Liver (tissue), 9 donors: ENCODE measurements around the gene PET100. TPM values are rescaled to one million over a fixed set of nuclear protein-coding genes. Genes with fewer than 3 reads are reported as not detected.

Experiments used
- DNase-seq: peaks from one replicate; pipeline ENCODE4 v3.0.0-alpha.2; 2017; ENCODE audit warnings: low spot score
- H3K27ac ChIP-seq, 2 donors: one replicate each; pipeline ENCODE4 v1.7.0; 2013; ENCODE audit warnings: inconsistent platforms in 2 of 2, low read length in 2 of 2, control low read depth in 1 of 2, low read depth in 1 of 2, mild to moderate bottlenecking in 1 of 2
- H3K27me3 ChIP-seq, 4 donors: one replicate each; pipeline versions ENCODE4 v1.6.1 to v1.7.0; 2013; ENCODE audit warnings: low read length in 3 of 4, inconsistent platforms in 1 of 4, mild to moderate bottlenecking in 1 of 4, moderate library complexity in 1 of 4; ENCODE audit not compliant: control insufficient read depth in 4 of 4, insufficient read depth in 4 of 4
- H3K36me3 ChIP-seq, 4 donors: one replicate each; pipeline versions ENCODE4 v1.6.1 to v1.7.0; 2013; ENCODE audit warnings: low read length in 3 of 4, mild to moderate bottlenecking in 3 of 4, low read depth in 1 of 4, moderate library complexity in 1 of 4; ENCODE audit not compliant: control insufficient read depth in 4 of 4, insufficient read depth in 3 of 4
- H3K4me1 ChIP-seq, 4 donors: one replicate each; pipeline versions ENCODE4 v1.6.1 to v1.7.0; 2013; ENCODE audit warnings: low read length in 3 of 4, mild to moderate bottlenecking in 3 of 4, moderate library complexity in 1 of 4; ENCODE audit not compliant: control insufficient read depth in 4 of 4, insufficient read depth in 4 of 4
- H3K4me3 ChIP-seq, 3 donors: one replicate each; pipeline versions ENCODE4 v1.6.1 to v1.7.0; 2013; ENCODE audit warnings: low read length in 3 of 3, control low read depth in 1 of 3, low read depth in 1 of 3, mild to moderate bottlenecking in 1 of 3
- H3K9ac ChIP-seq, 2 donors: one replicate each; pipeline ENCODE4 v1.7.0; 2013; ENCODE audit warnings: low read length in 2 of 2, mild to moderate bottlenecking in 2 of 2, moderate library complexity in 2 of 2, control low read depth in 1 of 2, low read depth in 1 of 2
- H3K9me3 ChIP-seq, 4 donors: one replicate each; pipeline versions ENCODE4 v1.6.1 to v1.7.0; 2013; ENCODE audit warnings: low read length in 3 of 4; ENCODE audit not compliant: control insufficient read depth in 4 of 4
- EGR1 ChIP-seq, 2 donors: IDR thresholded peaks; 2 replicates each; pipeline ENCODE4 v1.6.1; 2016 to 2018; ENCODE audit warnings: antibody characterized with exemption in 2 of 2, low read depth in 2 of 2
- FOXA1 ChIP-seq: IDR thresholded peaks from 2 replicates; pipeline ENCODE4 v1.6.1; 2016; ENCODE audit warnings: antibody characterized with exemption
- FOXA2 ChIP-seq: IDR thresholded peaks from 2 replicates; pipeline ENCODE4 v1.6.1; 2016; ENCODE audit warnings: antibody characterized with exemption
- GABPA ChIP-seq, 2 donors: IDR thresholded peaks in 1 of 2; conservative IDR thresholded peaks in 1 of 2; 2 replicates each; pipeline ENCODE4 v1.6.1; 2016; ENCODE audit warnings: antibody characterized with exemption in 2 of 2, mild to moderate bottlenecking in 1 of 2, moderate library complexity in 1 of 2
- HNF4A ChIP-seq, 2 donors: conservative IDR thresholded peaks; 2 replicates each; pipeline ENCODE4 v1.6.1; 2016; ENCODE audit warnings: antibody characterized with exemption in 2 of 2, mild to moderate bottlenecking in 2 of 2
- HNF4G ChIP-seq: IDR thresholded peaks from 2 replicates; pipeline ENCODE4 v1.6.1; 2016; ENCODE audit warnings: antibody characterized with exemption
- JUND ChIP-seq, 2 donors: IDR thresholded peaks; 2 replicates each; pipeline ENCODE4 v1.6.1; 2016; ENCODE audit warnings: antibody characterized with exemption in 2 of 2
- NR2F2 ChIP-seq: IDR thresholded peaks from 2 replicates; pipeline ENCODE4 v1.6.1; 2016; ENCODE audit warnings: antibody characterized with exemption
- RAD21 ChIP-seq, 2 donors: IDR thresholded peaks; 2 replicates each; pipeline ENCODE4 v1.6.1; 2016; ENCODE audit warnings: antibody characterized with exemption in 2 of 2, mild to moderate bottlenecking in 2 of 2
- REST ChIP-seq: IDR thresholded peaks from 2 replicates; pipeline ENCODE4 v1.6.1; 2016; ENCODE audit warnings: antibody characterized with exemption, mild to moderate bottlenecking
- RXRA ChIP-seq, 2 donors: IDR thresholded peaks; 2 replicates each; pipeline ENCODE4 v1.6.1; 2017 to 2018; ENCODE audit warnings: antibody characterized with exemption in 2 of 2, mild to moderate bottlenecking in 1 of 2
- SP1 ChIP-seq: IDR thresholded peaks from 2 replicates; pipeline ENCODE4 v1.6.1; 2018; ENCODE audit warnings: antibody characterized with exemption, mild to moderate bottlenecking
- TAF1 ChIP-seq: conservative IDR thresholded peaks from 2 replicates; pipeline ENCODE4 v1.6.1; 2016; ENCODE audit warnings: antibody characterized with exemption, mild to moderate bottlenecking
- YY1 ChIP-seq: IDR thresholded peaks from 2 replicates; pipeline ENCODE4 v1.6.1; 2016; ENCODE audit warnings: antibody characterized with exemption, mild to moderate bottlenecking
- WGBS: extraction: QIAGEN DNeasy Blood & Tissue Kit; methylation state at CpG from one replicate; pipeline ENCODE4 v1.1.7; 2013; 5-methylcytosine and 5-hydroxymethylcytosine counted together
- polyA plus RNA-seq, 2 donors: library from polyadenylated mRNA; stranded (reverse) in 1 of 2; unstranded in 1 of 2; fragments of 200-250 nt in 1 of 2; fragments of >200 nt in 1 of 2; fragmentation: Nextera tagmentation in 1 of 2; extraction: Ambion mirVana in 1 of 2; gene quantifications; one replicate each; pipeline versions ENCODE4 v1.2.1 to v1.2.3, GENCODE V29; 2013 to 2015
- total RNA-seq, 2 donors: library from RNA; depleted of rRNA; stranded (reverse); fragments of >200 nt; gene quantifications; one replicate each; pipeline ENCODE4 v1.2.3, GENCODE V29; 2014
- TF ChIP-seq, protein P1 (sequence below): fragments of 150-350 bp; IDR thresholded peaks from 2 replicates; pipeline ENCODE4 v1.5.1; 2017; ENCODE audit warnings: improper control_type of control experiment, low read depth, low read length; ENCODE audit not compliant: missing input control
- TF ChIP-seq, protein P2 (sequence below): IDR thresholded peaks from 2 replicates; pipeline ENCODE4 v1.6.1; 2016; ENCODE audit warnings: antibody characterized with exemption
- donor health status: healthy.
- donor health status: healthy.
- donor health status: healthy.
- donor health status: healthy.
- donor health status: healthy.

Gene PET100
- total and polyA plus RNA-seq, 4 donors = 4.8 to 225 (median 26.7) TPM

GRCh38 chr19:7596211-7596937, 33.2 kb upstream of the PET100 start:
- no peaks in the 10 kb centered on the region for H3K27me3 ChIP-seq
- peak overlapping the region; percentile 22 to 50 for H3K27ac ChIP-seq
- H3K4me3 ChIP-seq = peak overlapping the region; percentile 26 to 97 (median 79)
- DNase-seq = no peak
- 3% methylated on average over 70 of the region's 70 CpGs for WGBS
- H3K9me3 ChIP-seq = no peaks in the 10 kb centered on the region
- TF ChIP-seq HNF4A (conservative IDR thresholded peaks at IDR 0.05) = peak in 1 of 2 donors; percentile 35
- no peak for TF ChIP-seq YY1
- peaks cover 0 to 2% (median 0%) of the 10 kb centered on the region in 4 donors for H3K36me3 ChIP-seq
- H3K4me1 ChIP-seq = peaks cover 2 to 13% (median 6%) of the 10 kb centered on the region in 4 donors
- peak overlapping the region in 1 of 2 donors; percentile 1 for H3K9ac ChIP-seq

DNA sequence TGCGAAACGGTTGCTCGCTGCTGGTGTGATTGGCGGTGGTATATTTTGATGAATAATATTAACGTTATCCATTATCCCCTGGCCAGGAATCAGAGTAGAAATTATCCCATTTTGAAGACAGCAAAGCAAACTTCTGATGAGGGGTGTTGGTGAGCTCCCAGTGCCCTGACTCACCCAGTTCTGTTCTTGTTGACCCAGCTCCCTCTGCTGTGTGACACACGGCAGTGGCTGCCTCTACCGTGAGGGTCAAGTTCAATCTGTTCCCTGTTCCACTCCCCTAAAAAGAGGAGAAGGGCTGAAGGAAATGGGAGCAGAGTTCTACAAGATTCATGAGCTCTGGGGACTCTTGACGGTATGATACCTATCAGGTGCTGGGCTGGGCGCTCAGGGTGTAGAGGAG, 31.9 kb upstream of the PET100 start:
- Histone ChIP-seq H3K4me3 (no peak overlapping the region), H3K27me3 (no peaks in the 10 kb centered on the region)

GRCh38 chr19:7598180-7598579, 31.4 kb upstream of the PET100 start:
- Histone ChIP-seq H3K27me3 (no peaks in the 10 kb centered on the region), H3K27ac (no peak overlapping the region), H3K36me3 (peaks cover 0 to 2% (median 0%) of the 10 kb centered on the region in 4 donors), H3K4me3 (no peak overlapping the region), H3K9me3 (no peaks in the 10 kb centered on the region), H3K9ac (no peak overlapping the region), H3K4me1 (peaks cover 4 to 21% (median 8%) of the 10 kb centered on the region in 4 donors)
- WGBS = 87% methylated on average over 6 of the region's 6 CpGs
- DNase-seq = no peak
- no peak for TF ChIP-seq HNF4A (conservative IDR thresholded peaks at IDR 0.05)
- TF ChIP-seq RAD21 (IDR thresholded peaks at IDR 0.05) = no peak
- no peak for TF ChIP-seq YY1
- no peak for TF ChIP-seq FOXA2
- TF ChIP-seq FOXA1 = no peak
- TF ChIP-seq REST = no peak
- no peak for TF ChIP-seq SP1
- TF ChIP-seq NR2F2 = no peak
- TF ChIP-seq TAF1 = no peak
- no peak for TF ChIP-seq GABPA (IDR thresholded peaks at IDR 0.05 in 1 of 2, conservative IDR thresholded peaks at IDR 0.05 in 1 of 2)
- TF ChIP-seq, protein P1, sequence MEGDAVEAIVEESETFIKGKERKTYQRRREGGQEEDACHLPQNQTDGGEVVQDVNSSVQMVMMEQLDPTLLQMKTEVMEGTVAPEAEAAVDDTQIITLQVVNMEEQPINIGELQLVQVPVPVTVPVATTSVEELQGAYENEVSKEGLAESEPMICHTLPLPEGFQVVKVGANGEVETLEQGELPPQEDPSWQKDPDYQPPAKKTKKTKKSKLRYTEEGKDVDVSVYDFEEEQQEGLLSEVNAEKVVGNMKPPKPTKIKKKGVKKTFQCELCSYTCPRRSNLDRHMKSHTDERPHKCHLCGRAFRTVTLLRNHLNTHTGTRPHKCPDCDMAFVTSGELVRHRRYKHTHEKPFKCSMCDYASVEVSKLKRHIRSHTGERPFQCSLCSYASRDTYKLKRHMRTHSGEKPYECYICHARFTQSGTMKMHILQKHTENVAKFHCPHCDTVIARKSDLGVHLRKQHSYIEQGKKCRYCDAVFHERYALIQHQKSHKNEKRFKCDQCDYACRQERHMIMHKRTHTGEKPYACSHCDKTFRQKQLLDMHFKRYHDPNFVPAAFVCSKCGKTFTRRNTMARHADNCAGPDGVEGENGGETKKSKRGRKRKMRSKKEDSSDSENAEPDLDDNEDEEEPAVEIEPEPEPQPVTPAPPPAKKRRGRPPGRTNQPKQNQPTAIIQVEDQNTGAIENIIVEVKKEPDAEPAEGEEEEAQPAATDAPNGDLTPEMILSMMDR = no peak
- no peak for TF ChIP-seq EGR1 (IDR thresholded peaks at IDR 0.05; ENCODE audit: low read depth in 2 of 2)
- TF ChIP-seq, protein P2, sequence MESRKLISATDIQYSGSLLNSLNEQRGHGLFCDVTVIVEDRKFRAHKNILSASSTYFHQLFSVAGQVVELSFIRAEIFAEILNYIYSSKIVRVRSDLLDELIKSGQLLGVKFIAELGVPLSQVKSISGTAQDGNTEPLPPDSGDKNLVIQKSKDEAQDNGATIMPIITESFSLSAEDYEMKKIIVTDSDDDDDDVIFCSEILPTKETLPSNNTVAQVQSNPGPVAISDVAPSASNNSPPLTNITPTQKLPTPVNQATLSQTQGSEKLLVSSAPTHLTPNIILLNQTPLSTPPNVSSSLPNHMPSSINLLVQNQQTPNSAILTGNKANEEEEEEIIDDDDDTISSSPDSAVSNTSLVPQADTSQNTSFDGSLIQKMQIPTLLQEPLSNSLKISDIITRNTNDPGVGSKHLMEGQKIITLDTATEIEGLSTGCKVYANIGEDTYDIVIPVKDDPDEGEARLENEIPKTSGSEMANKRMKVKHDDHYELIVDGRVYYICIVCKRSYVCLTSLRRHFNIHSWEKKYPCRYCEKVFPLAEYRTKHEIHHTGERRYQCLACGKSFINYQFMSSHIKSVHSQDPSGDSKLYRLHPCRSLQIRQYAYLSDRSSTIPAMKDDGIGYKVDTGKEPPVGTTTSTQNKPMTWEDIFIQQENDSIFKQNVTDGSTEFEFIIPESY = no peak

More for the DNA sequence above, 31.9 kb upstream of the PET100 start:
- Histone ChIP-seq H3K27ac (no peak overlapping the region), H3K36me3 (peaks cover 0 to 2% (median 0%) of the 10 kb centered on the region in 4 donors), H3K9me3 (no peaks in the 10 kb centered on the region), H3K4me1 (peaks cover 4 to 21% (median 8%) of the 10 kb centered on the region in 4 donors), H3K9ac (no peak overlapping the region)
- no peak for DNase-seq
- 76% methylated on average over 9 of the region's 9 CpGs for WGBS
- TF ChIP-seq FOXA2 (no peak), GABPA (IDR thresholded peaks at IDR 0.05 in 1 of 2, conservative IDR thresholded peaks at IDR 0.05 in 1 of 2) (no peak), FOXA1 (no peak), HNF4G (no peak), NR2F2 (no peak), JUND (IDR thresholded peaks at IDR 0.05) (no peak), EGR1 (IDR thresholded peaks at IDR 0.05; ENCODE audit: low read depth in 2 of 2) (no peak), YY1 (no peak), TAF1 (no peak), RXRA (IDR thresholded peaks at IDR 0.05) (no peak)
- TF ChIP-seq, protein P1 = no peak
